ENCODE data around the gene TAS1R2.

The TAS1R2 gene

DNA sequence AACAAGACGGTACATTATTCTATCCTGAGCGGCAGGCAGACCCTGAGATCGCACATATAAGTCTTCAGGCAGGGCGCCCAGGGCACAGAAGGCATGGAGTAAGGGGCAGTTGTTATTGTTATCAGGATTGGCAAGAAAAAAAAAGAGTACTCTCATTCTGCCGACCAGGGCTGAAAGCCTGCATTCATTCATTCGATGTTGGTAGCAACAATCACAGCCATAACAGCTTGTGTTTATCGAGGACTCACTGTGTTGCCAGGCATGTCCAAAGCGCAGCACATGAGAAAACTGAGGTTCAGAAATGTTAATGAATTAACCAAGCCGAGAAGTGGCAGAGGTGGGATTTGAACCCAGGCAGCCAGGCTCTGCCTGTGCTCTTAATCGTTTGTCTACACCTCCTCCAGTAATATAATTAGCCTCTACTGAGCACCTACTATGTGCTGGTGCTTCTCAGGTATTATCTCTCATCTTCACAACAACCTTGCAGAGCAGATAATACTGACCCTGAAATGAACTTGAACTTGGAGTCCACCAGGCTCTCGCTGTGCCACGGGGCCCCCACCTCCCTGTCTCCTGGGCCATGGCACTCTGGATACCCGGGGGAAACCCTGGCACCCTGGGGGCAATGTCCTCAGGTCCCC is 56.2 kb downstream of the TAS1R2 start:
- H3K27ac ChIP-seq = no peak overlapping the region
- TF ChIP-seq ZFX (IDR thresholded peaks at IDR 0.05) (no peak), CTCF (conservative IDR thresholded peaks at IDR 0.05) (no peak)

GRCh38 chr1:18802231-18802630 is 57.2 kb downstream of the TAS1R2 start:
- TF ChIP-seq ZFX (IDR thresholded peaks at IDR 0.05) (no peak), CTCF (conservative IDR thresholded peaks at IDR 0.05) (no peak)
- H3K27ac ChIP-seq = no peak overlapping the region

- TF ChIP-seq CTCF (conservative IDR thresholded peaks at IDR 0.05) = no peak
- TF ChIP-seq ZFX (IDR thresholded peaks at IDR 0.05) = no peak
- no peak overlapping the region for H3K27ac ChIP-seq
These were observed 59.2 kb downstream of the TAS1R2 start for GRCh38 chr1:18800258-18800657.

DNA sequence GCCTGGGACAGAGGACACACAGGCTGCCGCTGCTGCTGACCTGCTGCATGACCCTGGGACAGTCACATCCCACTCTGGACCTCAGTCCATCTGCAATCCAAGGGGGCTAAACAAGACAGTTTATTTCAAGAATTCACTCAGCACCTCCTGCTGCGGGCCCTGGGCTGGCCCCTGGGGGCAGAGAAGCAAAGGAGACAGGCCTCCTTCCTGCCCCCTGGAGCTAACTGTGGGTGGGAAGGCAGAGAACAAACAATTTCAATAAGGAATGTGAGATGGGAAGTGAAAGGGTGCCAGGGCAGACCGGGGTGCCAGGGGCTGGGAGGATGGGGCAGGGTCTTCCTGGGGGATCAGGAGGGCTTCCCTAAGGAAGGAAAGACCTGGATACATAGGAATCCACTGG is 60.0 kb downstream of the TAS1R2 start:
- no peak for TF ChIP-seq ZFX (IDR thresholded peaks at IDR 0.05)
- TF ChIP-seq CTCF (conservative IDR thresholded peaks at IDR 0.05) = no peak
- no peak overlapping the region for H3K27ac ChIP-seq

DNA sequence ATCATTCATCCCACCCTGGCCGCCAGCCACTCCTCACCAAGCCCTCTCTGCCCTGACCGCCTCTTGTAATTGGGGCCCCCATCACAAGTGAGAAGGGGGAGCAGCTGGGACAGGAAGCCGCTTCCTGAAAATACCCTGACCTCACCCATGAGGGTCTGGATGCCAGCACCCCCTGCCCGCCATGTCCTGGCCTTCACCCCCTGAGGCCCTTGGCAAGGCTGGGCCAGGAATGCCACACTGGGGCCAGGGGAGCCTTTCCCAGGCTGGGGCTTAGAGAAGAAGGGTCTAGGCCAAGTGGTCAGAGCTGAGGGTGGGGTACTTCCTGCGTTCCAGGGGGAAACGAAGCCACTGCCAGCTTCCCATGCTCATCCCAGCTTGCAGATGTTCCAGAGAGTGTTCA is 60.5 kb downstream of the TAS1R2 start:
- TF ChIP-seq CTCF (conservative IDR thresholded peaks at IDR 0.05) (no peak), ZFX (IDR thresholded peaks at IDR 0.05) (no peak)
- no peak overlapping the region for H3K27ac ChIP-seq

- H3K27ac ChIP-seq = no peak overlapping the region
- TF ChIP-seq ZFX (IDR thresholded peaks at IDR 0.05) = no peak
These were observed 60.9 kb downstream of the TAS1R2 start for GRCh38 chr1:18798533-18798932.

DNA sequence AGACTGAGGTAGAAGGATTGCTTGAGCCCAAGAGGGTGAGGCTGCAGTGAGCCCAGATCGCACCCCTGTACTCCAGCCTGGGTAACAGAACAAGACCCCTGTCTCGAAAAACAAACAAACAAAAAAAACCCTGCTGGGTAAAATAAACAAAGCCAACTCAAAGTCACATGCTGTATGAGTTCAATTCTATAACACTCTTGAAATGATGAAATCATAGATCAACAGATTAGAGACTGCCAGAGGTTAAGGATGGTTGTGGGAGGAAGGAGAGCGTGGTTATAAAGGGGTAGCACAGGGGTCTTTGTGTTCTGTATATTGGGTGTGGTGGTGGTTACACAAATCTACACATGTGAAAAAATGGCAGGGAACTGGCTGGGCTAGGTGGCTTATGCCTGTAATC is 62.5 kb downstream of the TAS1R2 start:
- TF ChIP-seq CTCF (conservative IDR thresholded peaks at IDR 0.05) = no peak
- TF ChIP-seq ZFX (IDR thresholded peaks at IDR 0.05) = no peak
- no peak overlapping the region for H3K27ac ChIP-seq

DNA sequence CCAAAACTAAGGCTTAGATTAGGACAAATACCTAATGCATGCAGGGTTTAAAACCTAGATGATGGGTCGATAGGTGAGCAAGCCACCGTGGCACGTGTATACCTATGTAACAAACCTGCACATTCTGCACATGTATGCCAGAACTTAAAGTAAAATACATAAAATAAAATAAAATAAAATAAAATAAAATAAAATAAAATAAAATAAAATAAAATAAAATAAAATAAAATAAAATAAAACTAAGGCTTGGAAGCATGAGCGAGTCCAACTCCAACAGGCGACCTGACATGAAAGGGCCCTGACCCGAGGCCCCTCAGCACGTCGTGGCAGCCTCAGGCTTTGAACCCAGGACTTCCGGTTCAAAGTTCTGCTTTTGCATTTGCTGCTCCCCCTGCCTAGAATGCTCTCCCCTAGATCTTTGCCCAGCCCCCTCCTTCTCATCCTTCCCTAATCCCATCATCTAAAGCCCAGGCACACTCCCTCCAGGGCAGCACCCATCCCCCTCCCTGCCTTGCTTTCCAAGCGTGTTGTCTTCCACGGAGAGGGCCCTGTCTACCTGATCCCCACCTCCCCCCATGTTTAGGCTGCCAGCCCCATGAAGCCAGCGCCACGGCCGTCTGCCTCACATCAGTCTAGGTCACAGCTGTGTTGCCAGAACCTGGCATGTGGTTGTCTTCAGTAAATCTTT is 64.3 kb downstream of the TAS1R2 start:
- TF ChIP-seq CTCF (conservative IDR thresholded peaks at IDR 0.05) (no peak), ZFX (IDR thresholded peaks at IDR 0.05) (no peak)
- H3K27ac ChIP-seq = no peak overlapping the region

Measured in C4-2B (cell line).